CD4-positive, CD25-positive, alpha-beta regulatory T cell (primary cell): ENCODE data around the gene MYL7. TPM values are rescaled to one million over a fixed set of nuclear protein-coding genes. Genes with fewer than 3 reads are reported as not detected.

ENCODE experiments used
- ATAC-seq, 2 donors: fragments of 150-1000 bp; cut with Tn5 transposase; one replicate each; pipeline ENCODE4 v1.10.0; 2021; ENCODE audit warnings: low read depth in 2 of 2, moderate number of reproducible peaks in 2 of 2, moderate library complexity in 1 of 2
- DNase-seq, 3 donors: peaks; one replicate each; pipeline versions ENCODE4 v3.0.0 to v3.0.0-alpha.2; 2012 to 2022; ENCODE audit warnings: mixed read lengths in 1 of 3
- H3K27ac ChIP-seq: one replicate; pipeline ENCODE4 v1.7.0; 2013; ENCODE audit warnings: mild to moderate bottlenecking, low read length; ENCODE audit not compliant: insufficient read depth, poor library complexity, severe bottlenecking
- H3K27me3 ChIP-seq: one replicate; pipeline ENCODE4 v1.7.0; 2013; ENCODE audit warnings: low read length; ENCODE audit not compliant: control insufficient read depth, insufficient read depth
- H3K36me3 ChIP-seq: one replicate; pipeline ENCODE4 v1.7.0; 2013; ENCODE audit warnings: mild to moderate bottlenecking, low read length, moderate library complexity; ENCODE audit not compliant: control insufficient read depth, insufficient read depth
- H3K4me1 ChIP-seq: 2 replicates; pipeline ENCODE4 v1.7.0; 2013; ENCODE audit warnings: mild to moderate bottlenecking, low read length; ENCODE audit not compliant: insufficient read depth, control insufficient read depth, poor library complexity, severe bottlenecking
- H3K4me3 ChIP-seq: one replicate; pipeline ENCODE4 v1.7.0; 2013; ENCODE audit warnings: low read depth, mild to moderate bottlenecking, low read length, moderate library complexity
- H3K9me3 ChIP-seq, 2 experiments: 1 replicate in 1 of 2; 2 replicates in 1 of 2; pipeline ENCODE4 v1.7.0; 2013; ENCODE audit warnings: low read length in 2 of 2, mild to moderate bottlenecking in 1 of 2, moderate library complexity in 1 of 2; ENCODE audit not compliant: control insufficient read depth in 2 of 2
- H3K27ac Mint-ChIP-seq, 3 donors: one replicate each; pipeline ENCODE4 v1.8.0; 2020 to 2022; ENCODE audit warnings: mild to moderate bottlenecking in 3 of 3, mixed read lengths in 3 of 3, moderate library complexity in 2 of 3
- H3K27me3 Mint-ChIP-seq: one replicate; pipeline ENCODE4 v1.8.0; 2022; ENCODE audit warnings: mild to moderate bottlenecking, mixed read lengths
- H3K36me3 Mint-ChIP-seq: one replicate; pipeline ENCODE4 v1.8.0; 2020; ENCODE audit warnings: mixed read lengths
- H3K4me1 Mint-ChIP-seq, 4 donors: one replicate each; pipeline ENCODE4 v1.8.0; 2020 to 2022; ENCODE audit warnings: mixed read lengths in 4 of 4, mild to moderate bottlenecking in 1 of 4
- H3K4me3 Mint-ChIP-seq, 4 donors: one replicate each; pipeline ENCODE4 v1.8.0; 2020 to 2022; ENCODE audit warnings: mild to moderate bottlenecking in 4 of 4, mixed read lengths in 4 of 4, moderate library complexity in 3 of 4
- H3K9me3 Mint-ChIP-seq, 7 donors: one replicate each; pipeline ENCODE4 v1.8.0; 2020 to 2022; ENCODE audit warnings: mixed read lengths in 7 of 7, mild to moderate bottlenecking in 3 of 7, moderate library complexity in 2 of 7
- polyA plus RNA-seq, 4 donors: library from polyadenylated mRNA; unstranded; fragments of 300-500 nt; fragmentation: Illumina TruSeq; gene quantifications; one replicate each; pipeline ENCODE4 v1.2.3, GENCODE V29; 2021
- total RNA-seq: library from RNA; stranded (reverse); gene quantifications from one replicate; pipeline ENCODE4 v1.2.3, GENCODE V29; 2022

Gene MYL7
- total RNA-seq (not detected), polyA plus RNA-seq (not detected)

- Mint-ChIP-seq H3K27me3 (peaks cover 12% of the 10 kb centered on the region), H3K9me3 (peaks cover 0 to 2% (median 0%) of the 10 kb centered on the region in 7 donors), H3K27ac (no peak within 1 kb of the TSS), H3K36me3 (no peaks in the 10 kb centered on the region), H3K4me3 (no peak within 1 kb of the TSS), H3K4me1 (peaks cover 0 to 11% (median 0%) of the 10 kb centered on the region in 4 donors)
- Histone ChIP-seq H3K4me1 (peaks cover 6% of the 10 kb centered on the region), H3K36me3 (no peaks in the 10 kb centered on the region), H3K27ac (no peak within 1 kb of the TSS), H3K27me3 (no peaks in the 10 kb centered on the region), H3K9me3 (no peaks in the 10 kb centered on the region), H3K4me3 (no peak within 1 kb of the TSS)
- ATAC-seq (no peak), DNase-seq (no peak)
Measured at GRCh38 chr7:44141221-44141850, at the start of gene MYL7. Gene MYL7, minus strand, starts transcription at chr7:44141332. Its CDS starts 27 bp downstream, at chr7:44141305.

GRCh38 chr7:44189993-44190872 lies 49.1 kb upstream of the MYL7 start:
- peaks cover 2% of the 10 kb centered on the region for H3K27me3 ChIP-seq
- no peak for DNase-seq
- H3K4me1 ChIP-seq = no peaks in the 10 kb centered on the region
- no peaks in the 10 kb centered on the region for H3K36me3 ChIP-seq
- no peaks in the 10 kb centered on the region for H3K4me1 Mint-ChIP-seq
- H3K4me3 ChIP-seq = no peak overlapping the region
- no peaks in the 10 kb centered on the region for H3K9me3 Mint-ChIP-seq
- H3K27me3 Mint-ChIP-seq = peaks cover 21% of the 10 kb centered on the region
- no peaks in the 10 kb centered on the region for H3K9me3 ChIP-seq
- H3K27ac Mint-ChIP-seq = no peak overlapping the region
- no peak overlapping the region for H3K4me3 Mint-ChIP-seq
- ATAC-seq = no peak
- H3K27ac ChIP-seq = no peak overlapping the region
- no peaks in the 10 kb centered on the region for H3K36me3 Mint-ChIP-seq

- Mint-ChIP-seq H3K36me3 (no peaks in the 10 kb centered on the region), H3K4me3 (no peak within 1 kb of the TSS), H3K27ac (peak within 1 kb of the TSS in 1 of 3 donors; percentile 76), H3K27me3 (peaks cover 21% of the 10 kb centered on the region), H3K9me3 (no peaks in the 10 kb centered on the region), H3K4me1 (no peaks in the 10 kb centered on the region)
- Histone ChIP-seq H3K9me3 (no peaks in the 10 kb centered on the region), H3K4me3 (no peak within 1 kb of the TSS), H3K36me3 (no peaks in the 10 kb centered on the region), H3K27ac (no peak within 1 kb of the TSS), H3K4me1 (no peaks in the 10 kb centered on the region), H3K27me3 (peaks cover 2% of the 10 kb centered on the region)
- no peak for ATAC-seq
- DNase-seq = no peak
Measured at GRCh38 chr7:44189286-44189992, 48.3 kb upstream of the MYL7 start, which contains the start of gene GCK. Gene GCK, minus strand, starts transcription at chr7:44189439. Its CDS starts 486 bp downstream, at chr7:44188953.

- no peak overlapping the region for H3K27ac ChIP-seq
- no peaks in the 10 kb centered on the region for H3K4me1 Mint-ChIP-seq
- H3K27me3 ChIP-seq = peaks cover 2% of the 10 kb centered on the region
- no peaks in the 10 kb centered on the region for H3K36me3 Mint-ChIP-seq
- no peak overlapping the region for H3K4me3 ChIP-seq
- H3K36me3 ChIP-seq = no peaks in the 10 kb centered on the region
- no peaks in the 10 kb centered on the region for H3K4me1 ChIP-seq
- DNase-seq = no peak
- peak overlapping the region in 1 of 3 donors; percentile 76 for H3K27ac Mint-ChIP-seq
- H3K27me3 Mint-ChIP-seq = peaks cover 16% of the 10 kb centered on the region
- H3K9me3 Mint-ChIP-seq = no peaks in the 10 kb centered on the region
- no peaks in the 10 kb centered on the region for H3K9me3 ChIP-seq
- no peak for ATAC-seq
- no peak overlapping the region for H3K4me3 Mint-ChIP-seq
Measured at GRCh38 chr7:44188480-44189225, 47.5 kb upstream of the MYL7 start.

GRCh38 chr7:44187636-44188416 lies 46.7 kb upstream of the MYL7 start:
- no peak for DNase-seq
- peaks cover 0 to 4% (median 2%) of the 10 kb centered on the region in 7 donors for H3K9me3 Mint-ChIP-seq
- peaks cover 0 to 4% of the 10 kb centered on the region in 2 experiments for H3K9me3 ChIP-seq
- H3K27ac Mint-ChIP-seq = peak overlapping the region in 1 of 3 donors; percentile 76
- ATAC-seq = no peak
- no peak overlapping the region for H3K27ac ChIP-seq
- H3K36me3 Mint-ChIP-seq = no peaks in the 10 kb centered on the region
- H3K27me3 ChIP-seq = peaks cover 2% of the 10 kb centered on the region
- H3K27me3 Mint-ChIP-seq = peaks cover 10% of the 10 kb centered on the region
- no peak overlapping the region for H3K4me3 Mint-ChIP-seq
- H3K36me3 ChIP-seq = no peaks in the 10 kb centered on the region
- H3K4me1 Mint-ChIP-seq = no peaks in the 10 kb centered on the region
- H3K4me1 ChIP-seq = no peaks in the 10 kb centered on the region
- H3K4me3 ChIP-seq = no peak overlapping the region

GRCh38 chr7:44186736-44187135 lies 45.6 kb upstream of the MYL7 start:
- H3K36me3 Mint-ChIP-seq = no peaks in the 10 kb centered on the region
- H3K36me3 ChIP-seq = no peaks in the 10 kb centered on the region
- no peaks in the 10 kb centered on the region for H3K4me1 ChIP-seq
- peaks cover 7% of the 10 kb centered on the region for H3K27me3 Mint-ChIP-seq
- no peak overlapping the region for H3K27ac Mint-ChIP-seq
- H3K4me3 ChIP-seq = no peak overlapping the region
- H3K4me1 Mint-ChIP-seq = no peaks in the 10 kb centered on the region
- peaks cover 7% of the 10 kb centered on the region in 2 experiments for H3K9me3 ChIP-seq
- DNase-seq (no peak), ATAC-seq (no peak)
- peaks cover 5% of the 10 kb centered on the region for H3K27me3 ChIP-seq
- H3K9me3 Mint-ChIP-seq = peaks cover 0 to 12% (median 4%) of the 10 kb centered on the region in 7 donors
- H3K4me3 Mint-ChIP-seq = no peak overlapping the region
- H3K27ac ChIP-seq = no peak overlapping the region
